IMR-90 (cell line): Measurements from ENCODE around the gene BRD1. TPM values are rescaled to one million over a fixed set of nuclear protein-coding genes. Genes with fewer than 3 reads are reported as not detected.
A peak's percentile ranks its signal among the peaks of the same experiment; 100 is the strongest.

Source experiments
- ATAC-seq: fragments of 200-7000 bp; cut with Tn5 transposase; 2 replicates; pipeline ENCODE4 v1.9.1; 2020; ENCODE audit warnings: low read depth, mild to moderate bottlenecking, moderate library complexity
- BruUV-seq: library from RNA; stranded (reverse); fragments of 400-500 nt; replicated peaks from 2 replicates; lab custom pipeline; 2021; lab: Mats Ljungman, UMichigan
- CTCF ChIA-PET: fragments of 300-600 bp; formaldehyde crosslinking; extraction: SDS; loops from one replicate; lab custom pipeline; 2021; ENCODE audit warnings: antibody characterized with exemption; lab: Yijun Ruan, JAX
- POLR2A ChIA-PET: fragments of 300-600 bp; sonication (Branson Sonifier 250); formaldehyde crosslinking; loops from one replicate; lab custom pipeline; 2022; ENCODE audit warnings: antibody characterized with exemption; ENCODE audit not compliant: unreplicated experiment; lab: Charles Lee
- DNase-seq: peaks from one replicate; pipeline ENCODE4 v3.0.0; 2013
- H2AFZ ChIP-seq: replicated peaks from 2 replicates; pipeline ENCODE3; 2013; ENCODE audit warnings: low read length, mild to moderate bottlenecking; ENCODE audit not compliant: poor library complexity
- H2AK5ac ChIP-seq: 2 replicates; pipeline ENCODE4 v1.6.1; 2013; ENCODE audit warnings: low read depth, low read length, inconsistent platforms
- H2AK9ac ChIP-seq: replicated peaks from 2 replicates; pipeline ENCODE3; 2013; ENCODE audit warnings: mild to moderate bottlenecking, low read depth, low read length, moderate library complexity; ENCODE audit not compliant: poor library complexity
- H2BK120ac ChIP-seq: 2 replicates; pipeline ENCODE4 v1.6.1; 2013; ENCODE audit warnings: low read depth, low read length, inconsistent platforms
- H2BK15ac ChIP-seq: 3 replicates; pipeline ENCODE4 v1.6.1; 2013; ENCODE audit warnings: low read depth, low read length, inconsistent platforms
- H2BK20ac ChIP-seq: 2 replicates; pipeline ENCODE4 v1.6.1; 2013; ENCODE audit warnings: low read depth, mild to moderate bottlenecking, inconsistent platforms, low read length, moderate library complexity
- H2BK5ac ChIP-seq: 2 replicates; pipeline ENCODE4 v1.6.1; 2013; ENCODE audit warnings: mild to moderate bottlenecking, low read depth, low read length, inconsistent platforms; ENCODE audit not compliant: poor library complexity, severe bottlenecking
- H3K14ac ChIP-seq: replicated peaks from 2 replicates; pipeline ENCODE4 v1.6.1; 2013; ENCODE audit warnings: low read depth, low read length, inconsistent platforms
- H3K18ac ChIP-seq: 2 replicates; pipeline ENCODE4 v1.6.1; 2013; ENCODE audit warnings: low read depth, low read length, control low read depth
- H3K23ac ChIP-seq: 2 replicates; pipeline ENCODE4 v1.6.1; 2013; ENCODE audit warnings: low read depth, low read length, inconsistent platforms
- H3K27ac ChIP-seq: 2 replicates; pipeline ENCODE4 v1.5.1; 2013; ENCODE audit warnings: mild to moderate bottlenecking, control low read depth, low read length; ENCODE audit not compliant: insufficient read depth
- H3K27me3 ChIP-seq: 2 replicates; pipeline ENCODE4 v1.6.1; 2013; ENCODE audit warnings: low read length; ENCODE audit not compliant: control insufficient read depth, insufficient read depth
- H3K36me3 ChIP-seq: 2 replicates; pipeline ENCODE4 v1.6.1; 2013; ENCODE audit warnings: low read length, mixed read lengths; ENCODE audit not compliant: control insufficient read depth, insufficient read depth
- H3K4ac ChIP-seq: 2 replicates; pipeline ENCODE4 v1.6.1; 2013; ENCODE audit warnings: low read depth, low read length, inconsistent platforms
- H3K4me1 ChIP-seq: 2 replicates; pipeline ENCODE4 v1.6.1; 2013; ENCODE audit warnings: low read length, mixed read lengths; ENCODE audit not compliant: control insufficient read depth, insufficient read depth
- H3K4me2 ChIP-seq: 2 replicates; pipeline ENCODE4 v1.6.1; 2013; ENCODE audit warnings: low read depth, mild to moderate bottlenecking, control low read depth, low read length, moderate library complexity
- H3K4me3 ChIP-seq: 2 replicates; pipeline ENCODE4 v1.5.1; 2013; ENCODE audit warnings: low read depth, mild to moderate bottlenecking, control low read depth, low read length, moderate library complexity; ENCODE audit not compliant: insufficient read depth
- H3K56ac ChIP-seq: 2 replicates; pipeline ENCODE4 v1.6.1; 2013; ENCODE audit warnings: low read length, inconsistent platforms; ENCODE audit not compliant: insufficient read depth; ENCODE audit errors: extremely low read depth
- H3K79me1 ChIP-seq, 2 experiments: 2 replicates each; pipeline ENCODE4 v1.6.1; 2013; ENCODE audit warnings: low read length in 2 of 2, inconsistent platforms in 1 of 2, low read depth in 1 of 2
- H3K9ac ChIP-seq: 2 replicates; pipeline ENCODE4 v1.6.1; 2013; ENCODE audit warnings: low read depth, low read length, control low read depth
- H3K9me1 ChIP-seq: 2 replicates; pipeline ENCODE4 v1.6.1; 2013; ENCODE audit warnings: low read length, inconsistent platforms; ENCODE audit not compliant: insufficient read depth
- H3K9me3 ChIP-seq: 2 replicates; pipeline ENCODE4 v1.6.1; 2013; ENCODE audit warnings: low read length; ENCODE audit not compliant: control insufficient read depth, insufficient read depth
- H4K20me1 ChIP-seq: 2 replicates; pipeline ENCODE4 v1.6.1; 2013; ENCODE audit warnings: low read length, inconsistent platforms; ENCODE audit not compliant: insufficient read depth
- H4K5ac ChIP-seq: 2 replicates; pipeline ENCODE4 v1.6.1; 2013; ENCODE audit warnings: mild to moderate bottlenecking, low read depth, low read length, control low read depth
- H4K8ac ChIP-seq, 2 experiments: 2 replicates each; pipeline ENCODE4 v1.6.1; 2013; ENCODE audit warnings: low read depth in 2 of 2, low read length in 2 of 2, control low read depth in 1 of 2, inconsistent platforms in 1 of 2
- H4K91ac ChIP-seq: 2 replicates; pipeline ENCODE4 v1.6.1; 2013; ENCODE audit warnings: low read depth, low read length, inconsistent platforms; ENCODE audit not compliant: insufficient read depth
- BHLHE40 ChIP-seq: fragments of 150-350 bp; IDR thresholded peaks from 2 replicates; pipeline ENCODE4 v1.6.1; 2016; ENCODE audit warnings: mild to moderate bottlenecking, low read depth, low read length
- CTCF ChIP-seq: conservative IDR thresholded peaks from 2 replicates; pipeline ENCODE4 v1.5.1; 2012; ENCODE audit warnings: mild to moderate bottlenecking, low read depth, low read length, improper control_type of control experiment
- ELK1 ChIP-seq: fragments of 150-350 bp; IDR thresholded peaks from 2 replicates; pipeline ENCODE4 v1.6.1; 2016; ENCODE audit warnings: low read depth, mild to moderate bottlenecking, low read length, moderate library complexity, borderline replicate concordance
- FOS ChIP-seq: fragments of 150-350 bp; IDR thresholded peaks from 2 replicates; pipeline ENCODE4 v1.6.1; 2016; ENCODE audit warnings: low read depth, low read length
- MAFK ChIP-seq: IDR thresholded peaks from 2 replicates; pipeline ENCODE4 v1.6.1; 2012; ENCODE audit warnings: low read depth, low read length, improper control_type of control experiment
- NFE2L2 ChIP-seq: fragments of 150-350 bp; IDR thresholded peaks from 2 replicates; pipeline ENCODE4 v1.6.1; 2016; ENCODE audit warnings: low read depth, mild to moderate bottlenecking, low read length
- POLR2A ChIP-seq: IDR thresholded peaks from 2 replicates; pipeline ENCODE4 v1.6.1; 2012; ENCODE audit warnings: mild to moderate bottlenecking, low read depth, low read length
- RAD21 ChIP-seq: IDR thresholded peaks from 2 replicates; pipeline ENCODE4 v1.6.1; 2012; ENCODE audit warnings: low read length, improper control_type of control experiment
- RCOR1 ChIP-seq: IDR thresholded peaks from 2 replicates; pipeline ENCODE4 v1.6.1; 2012; ENCODE audit warnings: mild to moderate bottlenecking, low read length, improper control_type of control experiment; ENCODE audit not compliant: insufficient replicate concordance
- RFX5 ChIP-seq: IDR thresholded peaks from 2 replicates; pipeline ENCODE4 v1.8.0; 2012; ENCODE audit warnings: low read depth, mild to moderate bottlenecking, low read length, moderate library complexity
- SMC3 ChIP-seq: fragments of 150-350 bp; IDR thresholded peaks from 2 replicates; pipeline ENCODE4 v1.6.1; 2016; ENCODE audit warnings: low read depth, mild to moderate bottlenecking, antibody characterized with exemption, low read length, moderate library complexity
- WGBS, 2 experiments: methylation state at CpG; one replicate each; pipeline versions ENCODE4 v1.1.5 to v1.1.7; 2013; ENCODE audit warnings: missing lambda C conversion rate in 2 of 2; ENCODE audit not compliant: insufficient read length in 1 of 2; ENCODE audit errors: extremely low coverage in 2 of 2; 5-methylcytosine and 5-hydroxymethylcytosine counted together
- dilution Hi-C: fragments of 300-500 bp; cut with HindIII; formaldehyde crosslinking; loops from one replicate; pipeline ENCODE4 v1.14.3; 2018; ENCODE audit warnings: low sequenced_read_pairs; ENCODE audit not compliant: unreplicated experiment
- in situ Hi-C: fragments of 300-500 bp; cut with MboI; formaldehyde crosslinking; loops from 3 replicates; pipeline ENCODE4 v1.14.3; 2019; ENCODE audit warnings: low sequenced_read_pairs, inconsistent platforms, mixed read lengths
- intact Hi-C: fragments of 100-400 bp; cut with micrococcal nuclease; formaldehyde crosslinking; loops from 2 replicates; pipeline ENCODE4 v1.10.0; 2022
- polyA plus RNA-seq, 3 experiments: library from polyadenylated mRNA; depleted of rRNA; stranded (reverse); fragments of >200 nt; gene quantifications; 2 replicates each; pipeline ENCODE4 v1.2.3, GENCODE V29; 2012; ENCODE audit warnings: low replicate concordance in 1 of 3
- total RNA-seq: library from RNA; depleted of rRNA; stranded (reverse); fragments of >200 nt; gene quantifications from 2 replicates; pipeline ENCODE4 v1.2.3, GENCODE V29; 2012

Gene BRD1
- total and polyA plus RNA-seq, 2 of the 4 experiments (the other 2 are of a cell fraction) = 10.0 to 10.6 TPM

DNA sequence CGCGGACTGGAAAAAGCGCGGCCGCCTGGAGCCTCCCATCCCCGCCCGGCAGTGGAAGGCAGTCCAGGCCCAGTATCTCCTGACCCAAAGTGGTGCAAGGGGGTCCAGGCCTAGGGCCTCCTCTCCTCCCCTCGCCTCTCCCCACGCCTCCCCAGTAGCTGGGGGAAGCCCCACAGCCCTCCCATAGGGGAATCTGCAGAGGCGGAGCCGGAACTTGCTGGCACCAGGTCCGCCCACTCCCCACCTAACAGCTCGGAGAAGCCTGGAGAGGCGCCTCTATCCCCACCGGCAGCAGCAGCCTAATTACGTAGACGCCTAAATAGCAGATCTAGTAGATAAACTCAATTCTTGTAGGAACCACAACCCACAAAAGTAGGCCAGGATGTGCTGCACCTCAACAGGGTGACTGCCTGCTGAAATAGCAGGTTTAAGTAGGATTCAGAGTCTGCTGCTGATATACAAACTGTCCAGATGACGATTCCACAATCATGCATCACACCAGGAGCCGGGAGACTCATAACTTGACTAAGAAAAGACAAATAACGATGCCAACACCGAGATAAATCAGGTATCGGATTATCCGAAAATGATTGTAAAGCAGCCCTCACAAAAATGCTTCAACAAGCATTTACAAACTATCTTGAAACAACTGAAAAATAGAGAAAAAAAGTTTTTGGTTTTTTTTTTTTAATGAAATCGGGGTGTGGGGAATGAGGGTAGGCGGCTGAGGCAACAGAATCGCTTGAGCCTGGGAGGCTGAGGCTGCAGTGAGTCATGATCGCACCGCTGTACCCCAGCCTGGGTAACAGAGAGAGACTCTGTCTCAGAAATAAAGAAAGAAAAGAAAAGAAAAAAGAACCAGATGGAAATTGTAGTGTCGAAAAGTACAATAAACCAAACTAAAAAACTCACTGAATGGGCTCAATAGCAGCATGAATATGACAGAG is 11.4 kb upstream of the BRD1 start:
- no peaks in the 10 kb centered on the region; the same call in 1 of the 2 replicates for H3K9me1 ChIP-seq
- no peak overlapping the region for H3K4me3 ChIP-seq

More for the DNA sequence above, 11.4 kb upstream of the BRD1 start:
- BruUV-seq = no TSS peak
- peak overlapping the region; percentile 46 for H2AFZ ChIP-seq
- H3K27ac ChIP-seq = no peak overlapping the region
- H3K4me1 ChIP-seq = no peaks in the 10 kb centered on the region
- H3K56ac ChIP-seq = no peak overlapping the region
- dilution Hi-C loops (no loop called here), in situ Hi-C loops (no loop called here), intact Hi-C loops (no loop called here)
- no peak overlapping the region for H2BK20ac ChIP-seq
- no peak overlapping the region for H3K18ac ChIP-seq
- H4K91ac ChIP-seq = no peak overlapping the region
- H3K9ac ChIP-seq = no peak overlapping the region
- no peaks in the 10 kb centered on the region for H4K20me1 ChIP-seq
- H2AK5ac ChIP-seq = no peak overlapping the region
- POLR2A ChIA-PET = no interaction called here
- peak overlapping the region; percentile 1 for H2AK9ac ChIP-seq
- no peak overlapping the region for H2BK15ac ChIP-seq
- peaks cover 12% of the 10 kb centered on the region for H3K27me3 ChIP-seq
- ATAC-seq (no peak), DNase-seq (peak; percentile 33)
- no peaks in the 10 kb centered on the region for H3K79me1 ChIP-seq
- no peak overlapping the region for H4K8ac ChIP-seq
- H2BK5ac ChIP-seq = no peak overlapping the region
- no peaks in the 10 kb centered on the region for H3K36me3 ChIP-seq
- H4K5ac ChIP-seq = no peak overlapping the region
- no peak overlapping the region for H3K4me2 ChIP-seq
- H2BK120ac ChIP-seq = no peak overlapping the region
- WGBS, 2 experiments = 62% methylated on average over 12 of the region's 29 CpGs; no CpG with 5 or more reads in 1 of the 2 experiments
- H3K9me3 ChIP-seq = no peaks in the 10 kb centered on the region
- CTCF ChIA-PET = no interaction called here
- no peak overlapping the region for H3K23ac ChIP-seq
- no peak for TF ChIP-seq POLR2A
- no peak for TF ChIP-seq NFE2L2
- TF ChIP-seq RAD21 = no peak
- TF ChIP-seq BHLHE40 = no peak
- no peak for TF ChIP-seq CTCF
- TF ChIP-seq MAFK = no peak
- no peak for TF ChIP-seq FOS
- no peak for TF ChIP-seq ELK1
- no peak for TF ChIP-seq RCOR1
- TF ChIP-seq RFX5 = no peak
- TF ChIP-seq SMC3 = no peak
- no peak overlapping the region for H3K14ac ChIP-seq
- no peak overlapping the region for H3K4ac ChIP-seq
